ENCODE results near the gene SHMT2. TPM values are rescaled to one million over a fixed set of nuclear protein-coding genes. Genes with fewer than 3 reads are reported as not detected.

Gene SHMT2
- 426 and 435 TPM in 2 replicates for polyA plus RNA-seq (2014; cell fraction: cytosol; rRNA removed)
- 221 and 320 TPM in 2 replicates for polyA plus RNA-seq (2014; cell fraction: nucleus; rRNA removed)

DNA sequence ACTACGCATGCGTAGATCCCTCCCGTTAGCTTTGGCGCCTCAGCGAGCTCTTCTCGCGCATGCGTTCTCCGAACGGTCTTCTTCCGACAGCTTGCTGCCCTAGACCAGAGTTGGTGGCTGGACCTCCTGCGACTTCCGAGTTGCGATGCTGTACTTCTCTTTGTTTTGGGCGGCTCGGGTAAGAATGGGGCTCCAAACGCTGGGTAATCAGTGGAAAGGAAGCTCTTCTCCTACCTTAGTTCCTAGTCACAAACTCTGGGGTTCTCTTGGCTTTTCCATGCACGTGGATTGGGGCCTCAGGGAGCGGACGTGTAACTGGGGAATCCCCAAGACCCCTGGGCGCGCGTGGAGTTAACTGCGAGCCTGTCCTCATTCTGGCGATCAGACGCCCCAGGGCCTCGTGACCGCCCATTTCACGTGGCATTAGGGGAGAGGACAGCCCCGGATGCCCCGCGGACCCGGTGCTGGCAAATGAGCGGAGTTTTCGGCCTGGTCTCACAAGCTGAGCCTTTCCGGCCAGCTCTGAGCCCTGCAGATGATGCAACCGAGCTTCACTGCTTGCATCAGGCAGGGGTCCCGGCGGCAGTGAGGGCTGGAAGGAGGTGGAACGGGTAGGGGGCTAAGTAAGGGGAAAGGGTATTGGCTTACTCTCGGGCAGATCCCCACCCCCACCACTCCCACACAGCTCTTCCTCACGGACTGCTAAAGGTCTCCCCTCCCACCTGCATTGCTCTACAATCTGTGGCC lies at the start of gene SHMT2:
SHMT2 (plus strand) TSS at position 78 of the 747 bp plus-strand sequence; CDS start at position 146, 68 bp downstream.
- peak; percentile 98 for DNase-seq (ENCODE audit: low spot score)

DNA sequence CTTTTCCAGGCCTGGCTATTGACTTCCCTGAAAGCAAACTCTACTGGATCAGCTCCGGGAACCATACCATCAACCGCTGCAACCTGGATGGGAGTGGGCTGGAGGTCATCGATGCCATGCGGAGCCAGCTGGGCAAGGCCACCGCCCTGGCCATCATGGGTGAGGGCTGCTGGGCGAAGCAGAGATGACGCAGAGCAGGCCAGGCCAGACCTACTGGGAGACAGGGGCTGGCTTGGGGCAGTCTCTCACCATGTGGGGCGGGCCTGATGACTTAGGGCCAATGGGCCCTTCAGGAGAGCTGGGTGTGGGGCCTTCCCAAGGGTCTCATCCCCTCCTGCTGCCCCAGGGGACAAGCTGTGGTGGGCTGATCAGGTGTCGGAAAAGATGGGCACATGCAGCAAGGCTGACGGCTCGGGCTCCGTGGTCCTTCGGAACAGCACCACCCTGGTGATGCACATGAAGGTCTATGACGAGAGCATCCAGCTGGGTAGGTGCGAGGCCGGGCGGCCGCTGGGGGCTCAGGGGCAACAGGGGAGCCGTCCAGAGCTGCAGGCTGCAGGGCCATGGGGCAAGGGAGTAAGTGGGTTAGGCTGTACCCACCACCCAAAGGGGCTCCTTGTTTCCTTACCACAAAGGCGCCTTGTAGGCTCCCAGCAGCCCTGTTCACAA lies 49.1 kb upstream of the SHMT2 start:
- DNase-seq (ENCODE audit: low spot score) = no peak

DNA sequence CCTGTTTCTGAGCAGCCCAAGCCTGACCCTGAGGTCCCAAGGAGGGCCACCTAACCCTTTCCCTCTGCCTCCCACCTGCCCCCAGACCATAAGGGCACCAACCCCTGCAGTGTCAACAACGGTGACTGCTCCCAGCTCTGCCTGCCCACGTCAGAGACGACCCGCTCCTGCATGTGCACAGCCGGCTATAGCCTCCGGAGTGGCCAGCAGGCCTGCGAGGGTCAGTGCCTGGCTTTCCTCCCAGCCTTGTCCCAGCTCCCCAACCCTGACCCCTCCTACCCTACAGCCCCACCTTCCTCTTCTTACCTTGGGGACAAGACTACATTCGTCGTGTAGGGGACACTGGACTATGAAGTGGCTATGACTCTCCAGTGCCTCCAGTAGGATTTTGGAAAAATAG lies 48.4 kb upstream of the SHMT2 start:
- DNase-seq (ENCODE audit: low spot score) = no peak

DNA sequence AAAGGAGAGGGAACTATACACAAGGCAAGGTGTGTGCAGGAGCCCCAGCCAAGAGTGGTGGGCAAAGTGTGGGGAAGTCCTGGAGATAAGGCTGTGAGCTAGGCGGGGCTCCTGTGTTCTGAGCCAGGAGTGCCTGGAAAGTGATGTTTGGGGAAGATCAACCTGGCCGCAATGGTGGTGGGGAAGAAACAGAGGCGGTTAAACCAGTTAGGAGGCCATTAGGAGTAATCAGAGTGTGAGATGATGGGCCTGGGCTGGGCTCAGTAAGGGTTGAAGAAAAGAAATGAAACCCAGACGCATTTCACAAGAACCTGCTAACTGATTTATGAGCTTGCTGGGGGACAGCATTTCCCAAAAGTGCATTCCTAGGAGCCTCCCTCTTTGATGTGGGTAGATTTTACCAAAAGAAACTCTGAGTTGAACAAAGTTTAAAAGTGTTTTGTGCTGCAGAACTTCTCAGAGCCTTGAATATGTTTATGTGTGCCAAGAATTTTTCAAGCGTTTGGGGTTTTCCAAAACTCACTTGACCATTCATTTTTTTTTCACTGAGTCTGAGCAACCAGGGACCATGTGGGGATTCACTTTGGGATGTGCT lies 47.9 kb upstream of the SHMT2 start:
- no peak for DNase-seq (ENCODE audit: low spot score)

DNA sequence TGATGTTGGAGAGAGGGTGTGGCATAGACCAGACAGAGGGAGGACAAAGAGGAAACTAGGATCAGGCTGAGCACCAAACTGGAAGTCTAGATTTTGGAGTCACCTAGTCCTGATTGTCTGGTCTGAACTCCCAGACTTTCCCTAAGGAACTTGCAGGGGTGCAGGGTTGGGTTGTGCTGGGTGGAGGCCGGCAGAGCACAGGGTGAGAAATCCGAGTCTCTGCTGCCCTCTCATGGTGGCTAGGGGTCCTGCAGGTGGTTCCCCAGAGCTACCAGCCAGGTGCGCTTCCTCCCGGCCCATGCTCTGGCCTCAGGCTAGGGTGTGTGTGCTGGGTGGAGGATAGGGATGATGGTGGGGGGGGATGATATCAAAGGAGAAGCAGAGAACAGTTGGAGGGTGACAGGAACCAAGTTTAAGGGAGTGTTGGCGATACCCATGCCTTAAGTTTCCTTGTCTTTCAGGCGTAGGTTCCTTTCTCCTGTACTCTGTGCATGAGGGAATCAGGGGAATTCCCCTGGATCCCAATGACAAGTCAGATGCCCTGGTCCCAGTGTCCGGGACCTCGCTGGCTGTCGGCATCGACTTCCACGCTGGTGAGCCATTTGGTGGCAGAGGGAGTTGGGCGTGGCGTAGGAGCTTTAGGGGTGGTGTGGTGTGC lies 46.5 kb upstream of the SHMT2 start:
- peak; percentile 68 for DNase-seq (ENCODE audit: low spot score)

DNA sequence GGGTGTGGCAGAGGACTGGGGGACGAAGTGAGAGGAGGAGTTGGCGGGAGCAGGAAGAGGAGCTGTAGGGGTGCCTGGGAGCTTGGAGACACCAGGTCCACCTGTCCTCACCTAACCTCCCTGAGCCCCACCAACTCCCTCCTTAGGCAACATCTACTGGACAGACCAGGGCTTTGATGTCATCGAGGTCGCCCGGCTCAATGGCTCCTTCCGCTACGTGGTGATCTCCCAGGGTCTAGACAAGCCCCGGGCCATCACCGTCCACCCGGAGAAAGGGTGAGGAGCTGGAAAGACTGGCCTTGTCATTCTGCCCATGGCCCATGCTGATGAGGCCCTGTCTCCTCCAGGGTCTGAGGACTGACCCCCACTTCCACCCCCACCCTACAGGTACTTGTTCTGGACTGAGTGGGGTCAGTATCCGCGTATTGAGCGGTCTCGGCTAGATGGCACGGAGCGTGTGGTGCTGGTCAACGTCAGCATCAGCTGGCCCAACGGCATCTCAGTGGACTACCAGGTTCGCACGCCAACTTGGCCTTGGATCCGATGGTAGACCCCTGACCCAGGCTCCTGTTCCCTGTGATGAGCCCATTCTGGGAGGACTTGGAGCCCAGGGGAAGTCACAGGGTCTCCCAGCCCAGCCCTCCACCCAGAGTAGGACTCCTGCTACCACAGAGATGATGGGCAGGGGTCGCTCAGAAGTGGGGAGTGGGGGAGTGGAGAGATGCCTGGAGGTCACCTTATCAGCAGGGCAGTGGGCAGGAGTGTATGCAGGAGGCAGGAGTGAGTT lies 45.4 kb upstream of the SHMT2 start:
- no peak for DNase-seq (ENCODE audit: low spot score)

DNA sequence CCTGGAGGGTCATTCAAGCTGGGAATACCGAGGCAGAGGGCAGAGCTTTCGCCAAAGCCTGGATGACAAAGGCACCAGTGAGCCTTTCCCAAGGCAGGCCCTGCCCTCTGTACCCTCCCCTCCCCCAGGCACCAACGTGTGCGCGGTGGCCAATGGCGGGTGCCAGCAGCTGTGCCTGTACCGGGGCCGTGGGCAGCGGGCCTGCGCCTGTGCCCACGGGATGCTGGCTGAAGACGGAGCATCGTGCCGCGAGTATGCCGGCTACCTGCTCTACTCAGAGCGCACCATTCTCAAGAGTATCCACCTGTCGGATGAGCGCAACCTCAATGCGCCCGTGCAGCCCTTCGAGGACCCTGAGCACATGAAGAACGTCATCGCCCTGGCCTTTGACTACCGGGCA lies 44.1 kb upstream of the SHMT2 start:
- no peak for DNase-seq (ENCODE audit: low spot score)

DNA sequence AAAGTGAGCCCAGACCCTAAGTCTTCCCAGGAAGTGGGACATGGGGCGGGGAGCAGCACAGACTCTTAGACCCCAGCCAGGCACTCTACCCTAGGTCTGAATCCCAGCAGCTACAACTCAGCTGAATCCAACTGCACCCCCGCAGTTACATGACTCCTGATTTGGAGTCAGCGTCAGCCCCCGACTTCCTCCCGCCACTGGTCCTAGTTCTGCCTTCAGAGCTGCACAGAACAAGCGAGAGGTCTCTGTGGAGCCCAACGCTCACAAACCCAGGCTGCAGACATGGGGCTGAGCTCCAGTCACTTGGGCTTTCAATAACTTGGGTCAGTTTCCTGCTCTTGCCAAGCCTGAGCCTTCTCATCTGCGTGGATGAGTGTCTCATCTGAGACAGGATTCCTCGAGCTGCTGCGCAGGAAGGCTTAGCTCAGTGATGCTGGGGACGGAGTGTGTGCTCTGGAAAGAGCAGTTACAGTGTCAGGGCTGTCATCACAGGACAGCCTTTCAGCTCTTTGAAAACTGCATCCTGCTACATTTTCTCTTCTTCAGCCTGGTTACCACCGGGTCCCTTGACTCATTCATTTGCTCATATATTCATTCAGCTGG lies 43.5 kb upstream of the SHMT2 start:
- DNase-seq (ENCODE audit: low spot score) = no peak

DNA sequence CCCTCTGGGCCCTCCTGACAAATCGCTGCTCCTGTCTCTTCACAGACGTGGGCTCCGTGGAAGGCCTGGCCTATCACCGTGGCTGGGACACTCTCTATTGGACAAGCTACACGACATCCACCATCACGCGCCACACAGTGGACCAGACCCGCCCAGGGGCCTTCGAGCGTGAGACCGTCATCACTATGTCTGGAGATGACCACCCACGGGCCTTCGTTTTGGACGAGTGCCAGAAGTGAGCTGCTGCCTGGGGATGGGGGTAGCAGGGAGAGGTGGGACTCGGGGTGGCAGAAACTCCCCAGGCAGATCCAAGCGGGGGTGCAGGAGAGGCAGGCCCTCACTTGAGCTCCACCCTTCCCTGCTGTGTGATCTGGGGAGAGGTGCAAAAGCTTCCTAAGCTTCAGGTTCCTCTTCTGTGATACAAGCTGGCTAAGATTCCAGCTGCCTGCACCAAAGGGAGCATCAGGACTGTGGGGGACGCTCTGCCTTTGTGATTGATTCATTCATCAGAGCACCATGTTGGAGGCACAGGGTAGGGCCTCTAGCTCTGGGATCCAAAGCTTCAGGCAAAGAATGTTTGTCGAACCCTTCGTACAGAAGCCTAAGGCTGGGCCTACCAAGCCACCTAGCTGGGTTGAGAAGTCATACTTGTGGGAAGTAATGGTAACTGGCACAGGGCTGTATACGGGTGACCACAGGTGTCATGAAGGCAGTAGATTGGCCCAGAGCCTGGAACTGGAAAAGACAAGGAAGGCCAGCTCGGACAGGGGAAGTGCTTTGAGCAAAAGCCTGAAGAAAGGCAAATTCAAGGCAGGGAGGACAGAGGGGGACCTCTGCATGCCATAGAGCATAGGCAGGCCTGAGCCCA lies 42.1 kb upstream of the SHMT2 start:
- DNase-seq (ENCODE audit: low spot score) = no peak

DNA sequence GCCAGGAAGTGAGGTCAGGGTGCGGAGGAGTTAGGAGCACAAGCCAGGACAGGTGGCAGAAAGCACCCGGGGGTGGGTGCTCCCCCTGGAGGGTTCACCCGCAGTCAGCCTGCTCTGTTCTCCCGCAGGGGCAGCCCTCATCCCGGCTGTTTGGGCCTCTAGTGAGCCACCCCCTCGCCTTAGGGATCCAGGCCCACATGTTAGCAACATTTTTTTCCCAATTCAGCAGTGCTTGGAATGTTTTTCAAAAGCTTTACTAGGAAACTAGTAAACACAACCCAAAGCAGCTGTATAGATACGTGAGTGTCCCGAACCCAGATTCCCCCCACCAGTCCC lies 41.5 kb upstream of the SHMT2 start:
- no peak for DNase-seq (ENCODE audit: low spot score)

DNA sequence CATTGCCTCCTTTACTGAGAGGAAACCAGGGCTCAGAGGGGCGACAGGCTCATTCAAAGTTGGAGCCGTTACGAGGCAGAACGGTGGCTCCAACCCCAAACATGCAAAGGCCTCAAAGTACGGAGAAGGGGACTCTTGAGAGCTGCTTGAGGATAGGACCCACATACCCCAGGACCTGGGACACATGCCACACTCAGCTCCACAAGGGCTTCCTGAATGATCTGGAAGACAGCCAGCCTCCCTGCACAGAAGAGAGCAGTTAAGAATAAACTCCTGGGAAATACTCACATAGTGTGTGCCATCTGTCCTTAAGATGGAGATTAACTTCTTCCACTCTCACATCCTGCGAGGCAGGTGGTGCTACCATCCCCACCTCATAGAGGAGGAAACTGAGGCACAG lies 39.5 kb upstream of the SHMT2 start:
- DNase-seq (ENCODE audit: low spot score) = no peak

DNA sequence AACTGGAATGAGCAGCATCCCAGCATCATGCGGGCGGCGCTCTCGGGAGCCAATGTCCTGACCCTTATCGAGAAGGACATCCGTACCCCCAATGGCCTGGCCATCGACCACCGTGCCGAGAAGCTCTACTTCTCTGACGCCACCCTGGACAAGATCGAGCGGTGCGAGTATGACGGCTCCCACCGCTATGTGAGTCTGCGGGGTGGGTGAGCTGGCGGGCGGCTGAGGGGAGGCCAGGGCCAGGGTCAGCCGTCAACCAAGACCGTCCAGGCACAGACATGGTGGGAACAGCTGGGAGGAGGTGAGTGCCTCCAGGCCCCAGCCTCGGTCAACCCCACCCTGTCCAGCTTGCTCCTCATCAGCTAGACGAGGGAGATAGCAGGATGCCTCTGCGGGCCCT lies 38.7 kb upstream of the SHMT2 start:
- DNase-seq (ENCODE audit: low spot score) = no peak

DNA sequence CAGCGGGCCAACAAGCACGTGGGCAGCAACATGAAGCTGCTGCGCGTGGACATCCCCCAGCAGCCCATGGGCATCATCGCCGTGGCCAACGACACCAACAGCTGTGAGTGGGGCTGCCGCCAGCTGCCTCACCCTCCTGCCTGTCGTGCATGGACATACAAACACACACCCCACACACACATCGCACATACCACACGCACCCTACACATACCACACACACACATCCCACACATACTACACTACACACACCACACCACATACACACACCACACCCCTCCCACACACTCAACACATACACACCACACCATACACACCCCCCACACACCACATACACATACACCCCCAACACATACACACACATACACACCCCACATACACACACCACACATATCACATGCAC lies 38.1 kb upstream of the SHMT2 start:
- DNase-seq (ENCODE audit: low spot score) = no peak

DNA sequence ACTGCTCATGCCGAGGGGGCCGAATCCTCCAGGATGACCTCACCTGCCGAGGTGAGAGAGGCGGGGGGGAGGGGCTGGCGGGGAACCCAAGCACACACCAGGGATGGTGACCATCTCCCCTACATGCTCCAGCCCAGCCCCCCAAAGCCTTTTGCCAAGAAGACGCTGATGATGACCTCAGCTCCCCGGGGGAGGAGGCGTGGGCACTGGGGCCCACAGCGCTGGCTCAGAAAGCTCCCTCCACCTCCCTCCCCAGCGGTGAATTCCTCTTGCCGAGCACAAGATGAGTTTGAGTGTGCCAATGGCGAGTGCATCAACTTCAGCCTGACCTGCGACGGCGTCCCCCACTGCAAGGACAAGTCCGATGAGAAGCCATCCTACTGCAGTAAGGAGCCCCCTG lies 36.6 kb upstream of the SHMT2 start:
- DNase-seq (ENCODE audit: low spot score) = no peak

DNA sequence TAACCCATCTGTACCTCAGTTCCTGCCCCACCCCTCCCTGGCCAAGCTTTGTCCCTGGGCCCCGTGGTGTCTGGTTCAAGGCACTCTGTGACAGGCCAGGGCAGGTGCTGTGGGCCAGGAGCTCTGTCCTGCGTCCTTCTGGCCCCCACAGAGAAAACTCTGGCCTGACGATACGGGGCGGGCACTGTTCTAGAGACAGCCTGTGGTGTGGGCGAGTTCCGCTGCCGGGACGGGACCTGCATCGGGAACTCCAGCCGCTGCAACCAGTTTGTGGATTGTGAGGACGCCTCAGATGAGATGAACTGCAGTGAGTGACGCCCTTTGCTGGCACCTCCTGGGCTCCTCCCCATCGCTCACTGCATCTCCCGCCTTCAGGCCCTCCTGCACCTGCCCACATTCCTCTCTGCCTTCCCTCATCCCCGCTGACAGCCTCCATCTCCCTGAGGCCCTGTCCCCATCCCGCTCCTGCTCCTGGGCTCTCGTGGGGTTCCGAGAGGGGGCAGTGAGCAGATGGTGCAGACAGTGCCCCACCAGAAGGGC lies 35.7 kb upstream of the SHMT2 start:
- DNase-seq (ENCODE audit: low spot score) = no peak

DNA sequence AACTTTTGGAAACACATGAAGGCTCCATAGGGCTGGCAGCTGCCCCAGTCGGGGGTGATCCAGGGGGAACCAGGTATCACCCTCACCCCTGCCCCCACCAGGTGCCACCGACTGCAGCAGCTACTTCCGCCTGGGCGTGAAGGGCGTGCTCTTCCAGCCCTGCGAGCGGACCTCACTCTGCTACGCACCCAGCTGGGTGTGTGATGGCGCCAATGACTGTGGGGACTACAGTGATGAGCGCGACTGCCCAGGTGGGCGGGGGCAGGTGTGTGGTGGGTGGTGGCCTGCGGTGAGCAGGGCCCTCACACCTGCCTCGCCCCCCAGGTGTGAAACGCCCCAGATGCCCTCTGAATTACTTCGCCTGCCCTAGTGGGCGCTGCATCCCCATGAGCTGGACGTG lies 35.3 kb upstream of the SHMT2 start:
- DNase-seq (ENCODE audit: low spot score) = no peak

DNA sequence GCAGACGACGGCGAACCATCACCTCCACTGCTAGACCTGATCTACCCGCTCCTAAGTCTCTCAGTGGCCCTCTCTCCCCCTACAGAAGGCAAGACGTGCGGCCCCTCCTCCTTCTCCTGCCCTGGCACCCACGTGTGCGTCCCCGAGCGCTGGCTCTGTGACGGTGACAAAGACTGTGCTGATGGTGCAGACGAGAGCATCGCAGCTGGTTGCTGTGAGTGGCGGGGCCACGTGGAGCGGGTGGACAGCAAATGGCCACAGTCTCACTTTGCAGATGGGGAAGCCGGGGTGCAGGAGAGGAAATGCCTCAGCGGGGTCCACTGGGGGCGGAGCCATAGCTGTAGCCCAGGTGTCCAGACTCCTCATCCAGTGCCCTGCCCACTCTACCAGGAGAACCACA lies 34.3 kb upstream of the SHMT2 start:
- DNase-seq (ENCODE audit: low spot score) = no peak

DNA sequence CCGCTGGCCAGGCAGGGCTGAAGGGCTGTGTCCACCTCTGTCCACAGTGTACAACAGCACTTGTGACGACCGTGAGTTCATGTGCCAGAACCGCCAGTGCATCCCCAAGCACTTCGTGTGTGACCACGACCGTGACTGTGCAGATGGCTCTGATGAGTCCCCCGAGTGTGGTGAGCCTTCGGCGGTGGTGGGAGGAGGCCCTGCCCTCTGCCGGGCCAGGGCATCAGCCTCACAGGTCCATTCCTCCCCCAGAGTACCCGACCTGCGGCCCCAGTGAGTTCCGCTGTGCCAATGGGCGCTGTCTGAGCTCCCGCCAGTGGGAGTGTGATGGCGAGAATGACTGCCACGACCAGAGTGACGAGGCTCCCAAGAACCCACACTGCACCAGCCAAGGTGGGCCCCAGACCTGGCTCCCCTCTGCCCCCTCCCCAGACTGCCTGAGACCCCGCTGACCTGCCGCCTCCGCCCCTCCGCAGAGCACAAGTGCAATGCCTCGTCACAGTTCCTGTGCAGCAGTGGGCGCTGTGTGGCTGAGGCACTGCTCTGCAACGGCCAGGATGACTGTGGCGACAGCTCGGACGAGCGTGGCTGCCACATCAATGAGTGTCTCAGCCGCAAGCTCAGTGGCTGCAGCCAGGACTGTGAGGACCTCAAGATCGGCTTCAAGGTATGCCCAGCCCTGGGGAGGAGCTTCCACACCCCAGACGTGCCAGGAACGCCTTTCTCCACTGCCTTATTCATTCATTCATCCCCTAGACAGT lies 33.7 kb upstream of the SHMT2 start:
- no peak for DNase-seq (ENCODE audit: low spot score)

DNA sequence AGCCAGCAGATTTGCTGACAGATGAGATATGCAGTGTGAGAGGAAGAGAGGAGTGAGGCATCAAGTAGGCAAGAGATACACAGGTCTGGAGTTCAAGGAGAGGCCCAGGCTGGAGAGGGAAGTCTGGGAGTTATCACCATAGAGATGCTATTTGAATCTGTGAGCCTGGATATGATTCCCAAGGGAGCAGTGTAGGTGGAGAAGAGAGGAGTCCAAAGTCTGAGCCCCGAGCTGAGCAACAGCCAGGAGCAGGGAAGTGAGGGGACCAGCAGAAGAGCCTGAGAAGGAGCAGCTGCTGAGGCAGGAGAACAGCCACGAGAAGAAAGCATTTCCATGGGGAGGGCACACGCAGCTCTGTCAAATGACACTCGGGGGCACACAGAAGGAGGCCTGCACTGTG lies 33.1 kb upstream of the SHMT2 start:
- no peak for DNase-seq (ENCODE audit: low spot score)

Data from SK-N-DZ (cell line).